K562 (cell line): ENCODE measurements around the gene CACNA1A. TPM values are rescaled to one million over a fixed set of nuclear protein-coding genes. Genes with fewer than 3 reads are reported as not detected.

ENCODE experiments used
- ARHGAP35 ChIP-seq: fragments of 450-650 bp; IDR thresholded peaks from 2 replicates; pipeline ENCODE4 v1.6.1; 2018; ENCODE audit not compliant: partially characterized antibody
- ATF1 ChIP-seq, 2 experiments: fragments of 450-650 bp in 1 of 2; IDR thresholded peaks; 2 replicates each; pipeline ENCODE4 v1.6.1; 2016; ENCODE audit warnings: missing compliant biosample characterization in 1 of 2, missing genetic modification characterization in 1 of 2
- CCNT2 ChIP-seq: IDR thresholded peaks from 2 replicates; pipeline ENCODE4 v1.6.1; 2011; ENCODE audit warnings: borderline replicate concordance, low read depth, mild to moderate bottlenecking, moderate library complexity, mixed read lengths, low read length; ENCODE audit not compliant: insufficient read length; ENCODE audit errors: extremely low read depth
- E2F6 ChIP-seq, 2 experiments: IDR thresholded peaks; 2 replicates each; pipeline ENCODE4 v1.6.1; 2011; ENCODE audit warnings: borderline replicate concordance in 1 of 2, control low read depth in 1 of 2, low read depth in 1 of 2, low read length in 1 of 2, mild to moderate bottlenecking in 1 of 2, mixed read lengths in 1 of 2, moderate library complexity in 1 of 2; ENCODE audit not compliant: insufficient read depth in 1 of 2, insufficient read length in 1 of 2, poor library complexity in 1 of 2, severe bottlenecking in 1 of 2; ENCODE audit errors: extremely low read depth in 1 of 2
- HBP1 ChIP-seq: fragments of 450-650 bp; formaldehyde crosslinking; IDR thresholded peaks from 2 replicates; pipeline ENCODE4 v1.4.0; 2022; ENCODE audit warnings: missing genetic modification characterization
- JUND ChIP-seq, 2 experiments: IDR thresholded peaks; 2 replicates in 1 of 2; 3 replicates in 1 of 2; pipeline ENCODE4 v1.6.1; 2011; ENCODE audit warnings: borderline replicate concordance in 2 of 2, low read depth in 2 of 2, low read length in 2 of 2, improper control_type of control experiment in 1 of 2, missing biosample characterization in 1 of 2, missing genetic modification characterization in 1 of 2, missing genetic modification reagents in 1 of 2
- NR0B1 ChIP-seq: fragments of 450-650 bp; IDR thresholded peaks from one replicate; pipeline ENCODE4 v1.6.1; 2018; ENCODE audit warnings: mild to moderate bottlenecking, moderate library complexity; ENCODE audit not compliant: partially characterized antibody
- OTX1 ChIP-seq: fragments of 450-650 bp; formaldehyde crosslinking; IDR thresholded peaks from 2 replicates; pipeline ENCODE4 v1.4.0; 2022; ENCODE audit warnings: mild to moderate bottlenecking
- ZBTB8A ChIP-seq: fragments of 450-650 bp; IDR thresholded peaks from 2 replicates; pipeline ENCODE4 v1.6.1; 2018; ENCODE audit warnings: mild to moderate bottlenecking, moderate library complexity; ENCODE audit not compliant: partially characterized antibody
- ZNF280A ChIP-seq: fragments of 450-650 bp; IDR thresholded peaks from 2 replicates; pipeline ENCODE4 v1.6.1; 2018; ENCODE audit warnings: mild to moderate bottlenecking, low read depth; ENCODE audit not compliant: partially characterized antibody
- polyA plus RNA-seq, 8 experiments: library from polyadenylated mRNA; depleted of rRNA in 4 of 8; stranded (reverse) in 5 of 8; unstranded in 3 of 8; fragments of >200 nt; fragmentation: Nextera tagmentation in 2 of 8; fragmentation: Illumina TruSeq in 1 of 8; extraction: Ambion mirVana in 2 of 8; extraction: Trizol in 1 of 8; gene quantifications; 2 replicates each; pipeline versions ENCODE4 v1.2.1 to v1.2.3, GENCODE V29; 2011 to 2014; ENCODE audit warnings: inconsistent platforms in 1 of 8, missing spikeins in 1 of 8
- total RNA-seq, 7 experiments: library from RNA; depleted of rRNA in 6 of 7; stranded (reverse); fragments of >200 nt in 6 of 7; fragmentation: Illumina TruSeq in 2 of 7; extraction: Trizol in 2 of 7; gene quantifications; 2 replicates each; pipeline versions ENCODE4 v1.2.1 to v1.2.3, GENCODE V29; 2011 to 2021; ENCODE audit warnings: low replicate concordance in 1 of 7
- TF ChIP-seq, protein P1 (sequence below): fragments of 250-450 bp; sonication (Bioruptor Pico); IDR thresholded peaks from 2 replicates; pipeline ENCODE4 v1.4.0; 2020

CACNA1A gene
- total and polyA plus RNA-seq, 9 of the 15 experiments (the other 6 are each of a cell fraction or from before 2014, with no cell fraction given) = 0.03 to 0.20 (median 0.09) TPM; not detected in 1

DNA sequence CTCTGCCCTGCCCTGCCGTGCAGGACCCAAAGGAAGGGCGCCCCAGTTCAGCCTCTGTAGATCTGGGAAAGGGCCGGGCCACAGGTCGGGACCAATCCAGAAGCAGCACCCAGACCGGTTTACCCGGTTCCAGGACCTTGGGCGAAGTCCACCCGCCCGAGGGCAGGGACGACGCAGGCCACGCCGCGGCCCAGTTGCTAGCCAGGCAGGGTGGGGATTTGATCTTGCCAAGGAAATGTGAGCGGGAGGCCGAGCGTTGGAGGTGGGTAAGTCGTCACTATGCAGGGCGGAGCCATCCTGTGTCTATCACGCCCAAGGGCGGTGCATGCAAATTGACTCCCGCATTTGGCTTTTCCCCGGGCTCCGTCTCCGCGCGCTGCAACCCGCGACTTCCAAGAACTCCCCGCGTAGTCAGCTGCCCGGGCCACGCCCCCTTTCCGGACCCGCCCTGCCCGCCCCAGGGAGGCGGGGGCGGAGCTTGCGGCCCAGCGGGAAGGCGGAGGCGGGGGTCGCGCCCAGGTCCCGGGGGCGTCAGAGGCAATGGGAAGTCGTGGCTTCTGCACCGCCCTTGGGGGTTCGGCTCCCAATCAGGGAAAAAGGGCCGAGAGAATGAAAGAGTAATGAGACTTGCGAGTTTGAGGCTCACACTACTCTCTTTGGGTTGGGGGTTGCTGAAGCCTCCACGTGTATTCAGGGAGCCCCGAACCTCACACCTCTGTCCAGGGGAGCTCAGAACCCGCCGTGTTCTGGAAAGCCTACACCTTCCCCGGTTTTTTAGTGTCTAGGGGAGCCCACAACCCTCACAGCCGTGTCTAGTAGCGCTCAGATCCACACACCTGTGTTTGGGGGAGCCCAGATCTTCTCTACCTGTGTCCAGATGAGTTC is 343.3 kb downstream of the CACNA1A start (continued):
- no peak for TF ChIP-seq ZNF280A
- peak; percentile 49 to 71 for TF ChIP-seq E2F6 (IDR thresholded peaks at IDR 0.05; ENCODE audit: borderline replicate concordance in 1 of 2, extremely low read depth in 1 of 2, insufficient read depth in 1 of 2, insufficient read length in 1 of 2, low read depth in 1 of 2, low read length in 1 of 2, poor library complexity in 1 of 2, severe bottlenecking in 1 of 2)
- peak; percentile 96 for TF ChIP-seq CCNT2
- TF ChIP-seq JUND (IDR thresholded peaks at IDR 0.05; ENCODE audit: borderline replicate concordance, low read depth, low read length) = peak; percentile 61; the same call in 1 of the 2 replicates
- peak; percentile 58; the same call in 1 of the 3 replicates for TF ChIP-seq JUND (tag; IDR thresholded peaks at IDR 0.05; ENCODE audit: borderline replicate concordance, low read depth, low read length)
- TF ChIP-seq HBP1 (CRISPR knock-in tag) = peak; percentile 4; the same call in 1 of the 2 replicates
- no peak for TF ChIP-seq NR0B1
- no peak for TF ChIP-seq ZBTB8A
- TF ChIP-seq ATF1 (CRISPR knock-in tag; IDR thresholded peaks at IDR 0.05) = no peak
- TF ChIP-seq ATF1 (tag; IDR thresholded peaks at IDR 0.05) = peak; percentile 84
- TF ChIP-seq, protein P1, sequence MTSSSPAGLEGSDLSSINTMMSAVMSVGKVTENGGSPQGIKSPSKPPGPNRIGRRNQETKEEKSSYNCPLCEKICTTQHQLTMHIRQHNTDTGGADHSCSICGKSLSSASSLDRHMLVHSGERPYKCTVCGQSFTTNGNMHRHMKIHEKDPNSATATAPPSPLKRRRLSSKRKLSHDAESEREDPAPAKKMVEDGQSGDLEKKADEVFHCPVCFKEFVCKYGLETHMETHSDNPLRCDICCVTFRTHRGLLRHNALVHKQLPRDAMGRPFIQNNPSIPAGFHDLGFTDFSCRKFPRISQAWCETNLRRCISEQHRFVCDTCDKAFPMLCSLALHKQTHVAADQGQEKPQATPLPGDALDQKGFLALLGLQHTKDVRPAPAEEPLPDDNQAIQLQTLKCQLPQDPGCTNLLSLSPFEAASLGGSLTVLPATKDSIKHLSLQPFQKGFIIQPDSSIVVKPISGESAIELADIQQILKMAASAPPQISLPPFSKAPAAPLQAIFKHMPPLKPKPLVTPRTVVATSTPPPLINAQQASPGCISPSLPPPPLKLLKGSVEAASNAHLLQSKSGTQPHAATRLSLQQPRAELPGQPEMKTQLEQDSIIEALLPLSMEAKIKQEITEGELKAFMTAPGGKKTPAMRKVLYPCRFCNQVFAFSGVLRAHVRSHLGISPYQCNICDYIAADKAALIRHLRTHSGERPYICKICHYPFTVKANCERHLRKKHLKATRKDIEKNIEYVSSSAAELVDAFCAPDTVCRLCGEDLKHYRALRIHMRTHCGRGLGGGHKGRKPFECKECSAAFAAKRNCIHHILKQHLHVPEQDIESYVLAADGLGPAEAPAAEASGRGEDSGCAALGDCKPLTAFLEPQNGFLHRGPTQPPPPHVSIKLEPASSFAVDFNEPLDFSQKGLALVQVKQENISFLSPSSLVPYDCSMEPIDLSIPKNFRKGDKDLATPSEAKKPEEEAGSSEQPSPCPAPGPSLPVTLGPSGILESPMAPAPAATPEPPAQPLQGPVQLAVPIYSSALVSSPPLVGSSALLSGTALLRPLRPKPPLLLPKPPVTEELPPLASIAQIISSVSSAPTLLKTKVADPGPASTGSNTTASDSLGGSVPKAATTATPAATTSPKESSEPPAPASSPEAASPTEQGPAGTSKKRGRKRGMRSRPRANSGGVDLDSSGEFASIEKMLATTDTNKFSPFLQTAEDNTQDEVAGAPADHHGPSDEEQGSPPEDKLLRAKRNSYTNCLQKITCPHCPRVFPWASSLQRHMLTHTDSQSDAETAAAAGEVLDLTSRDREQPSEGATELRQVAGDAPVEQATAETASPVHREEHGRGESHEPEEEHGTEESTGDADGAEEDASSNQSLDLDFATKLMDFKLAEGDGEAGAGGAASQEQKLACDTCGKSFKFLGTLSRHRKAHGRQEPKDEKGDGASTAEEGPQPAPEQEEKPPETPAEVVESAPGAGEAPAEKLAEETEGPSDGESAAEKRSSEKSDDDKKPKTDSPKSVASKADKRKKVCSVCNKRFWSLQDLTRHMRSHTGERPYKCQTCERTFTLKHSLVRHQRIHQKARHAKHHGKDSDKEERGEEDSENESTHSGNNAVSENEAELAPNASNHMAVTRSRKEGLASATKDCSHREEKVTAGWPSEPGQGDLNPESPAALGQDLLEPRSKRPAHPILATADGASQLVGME = peak; percentile 18; the same call in 1 of the 2 replicates
- 0 out of 2 replicates have a peak, but pooled peaks have one; percentile 37 for TF ChIP-seq OTX1 (CRISPR knock-in tag)
- TF ChIP-seq ARHGAP35 = no peak
